HepG2 (cell line): ENCODE results near the gene SLC24A4. TPM values are rescaled to one million over a fixed set of nuclear protein-coding genes. Genes with fewer than 3 reads are reported as not detected.

Experiments
- ATF5 ChIP-seq: sonication (generic); formaldehyde crosslinking; IDR thresholded peaks from 2 replicates; pipeline ENCODE4 v1.4.0; 2020; ENCODE audit warnings: mild to moderate bottlenecking, low read depth, missing genetic modification reagents
- BORCS8-MEF2B ChIP-seq: sonication (generic); formaldehyde crosslinking; IDR thresholded peaks from 2 replicates; pipeline ENCODE4 v1.8.0; 2022; ENCODE audit warnings: mild to moderate bottlenecking, missing genetic modification reagents
- BRF2 ChIP-seq: sonication (generic); formaldehyde crosslinking; IDR thresholded peaks from 2 replicates; pipeline ENCODE4 v1.8.1; 2022; ENCODE audit warnings: mild to moderate bottlenecking, missing genetic modification reagents
- FOXA1 ChIP-seq, 2 experiments: fragments of 450-650 bp in 1 of 2; sonication (generic) in 1 of 2; formaldehyde crosslinking in 1 of 2; IDR thresholded peaks; 2 replicates each; pipeline versions ENCODE4 v1.4.0 to v1.6.1; 2016 to 2020; ENCODE audit warnings: missing genetic modification reagents in 1 of 2
- HMGXB3 ChIP-seq: sonication (generic); formaldehyde crosslinking; IDR thresholded peaks from 2 replicates; pipeline ENCODE4 v1.4.0; 2020; ENCODE audit warnings: missing genetic modification reagents, borderline replicate concordance
- KIAA2018 ChIP-seq: sonication (generic); formaldehyde crosslinking; IDR thresholded peaks from 2 replicates; pipeline ENCODE4 v1.5.0; 2020; ENCODE audit warnings: mild to moderate bottlenecking, missing genetic modification reagents, borderline replicate concordance
- MEIS1 ChIP-seq: sonication (generic); formaldehyde crosslinking; IDR thresholded peaks from 2 replicates; pipeline ENCODE4 v1.9.0; 2021; ENCODE audit warnings: mild to moderate bottlenecking, missing genetic modification reagents, moderate library complexity, borderline replicate concordance
- SALL2 ChIP-seq: sonication (generic); formaldehyde crosslinking; IDR thresholded peaks from 2 replicates; pipeline ENCODE4 v1.8.1; 2023; ENCODE audit warnings: mild to moderate bottlenecking, missing genetic modification reagents, inconsistent platforms
- TAF15 ChIP-seq: fragments of 200-400 bp; formaldehyde crosslinking; IDR thresholded peaks from one replicate; pipeline ENCODE4 v1.6.1; 2018; ENCODE audit warnings: mild to moderate bottlenecking, low read depth, low read length; ENCODE audit not compliant: poor library complexity, severe bottlenecking
- TEAD3 ChIP-seq: optimal IDR thresholded peaks from 2 replicates; pipeline ENCODE3; 2016; ENCODE audit warnings: borderline replicate concordance
- ZNF367 ChIP-seq: sonication (generic); formaldehyde crosslinking; IDR thresholded peaks from 2 replicates; pipeline ENCODE4 v1.4.0; 2020; ENCODE audit warnings: missing genetic modification reagents, borderline replicate concordance
- polyA plus RNA-seq, 8 experiments: library from polyadenylated mRNA; depleted of rRNA in 3 of 8; stranded (reverse) in 7 of 8; unstranded in 1 of 8; fragments of >200 nt; fragmentation: Illumina TruSeq in 4 of 8; extraction: Trizol in 4 of 8; gene quantifications; 2 replicates each; pipeline versions ENCODE4 v1.2.1 to v1.2.3, GENCODE V29; 2011 to 2016; ENCODE audit warnings: low read depth in 4 of 8, missing spikeins in 1 of 8, mixed read lengths in 1 of 8; ENCODE audit not compliant: insufficient read depth in 1 of 8
- total RNA-seq, 5 experiments: library from RNA; depleted of rRNA; stranded (reverse); fragments of >200 nt; fragmentation: Illumina TruSeq; extraction: Trizol; gene quantifications; 2 replicates each; pipeline ENCODE4 v1.2.3, GENCODE V29; 2016; ENCODE audit warnings: low read depth in 1 of 5
- TF ChIP-seq, protein P1 (sequence below): sonication (generic); formaldehyde crosslinking; IDR thresholded peaks from 2 replicates; pipeline ENCODE4 v1.8.1; 2023; ENCODE audit warnings: missing genetic modification reagents, mild to moderate bottlenecking, borderline replicate concordance

The SLC24A4 gene
- total and polyA plus RNA-seq, 2 of the 13 experiments (the other 11 are each of a cell fraction or from before 2014, with no cell fraction given), result not detected

DNA sequence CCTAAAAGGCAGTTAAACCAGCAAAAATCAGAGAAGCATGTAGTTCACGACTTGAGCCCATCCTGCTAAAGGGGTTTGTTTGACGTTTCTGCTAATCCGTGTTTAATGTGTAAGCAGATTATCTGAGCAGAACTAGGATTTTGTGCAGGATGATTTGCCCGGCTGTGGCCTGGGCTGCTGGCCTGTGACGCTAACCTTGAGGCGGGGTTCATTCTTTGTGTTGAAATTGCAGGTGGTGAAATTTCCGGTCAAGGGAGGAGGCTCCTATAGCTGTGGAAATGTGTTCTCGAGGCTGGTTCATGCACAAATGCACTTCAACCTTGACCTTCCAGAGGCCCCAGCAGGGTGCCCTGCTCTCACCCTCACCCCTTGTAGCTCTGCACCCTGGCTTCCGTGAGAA lies 63.7 kb downstream of the SLC24A4 start (continued):
- TF ChIP-seq KIAA2018 (CRISPR knock-in tag), result no peak
- peak; percentile 56 for TF ChIP-seq TEAD3 (CRISPR knock-in tag)
- TF ChIP-seq, protein P1, sequence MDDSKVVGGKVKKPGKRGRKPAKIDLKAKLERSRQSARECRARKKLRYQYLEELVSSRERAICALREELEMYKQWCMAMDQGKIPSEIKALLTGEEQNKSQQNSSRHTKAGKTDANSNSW (CRISPR knock-in tag), result no peak
- no peak for TF ChIP-seq TAF15
- no peak for TF ChIP-seq BORCS8-MEF2B (CRISPR knock-in tag)
- TF ChIP-seq SALL2 (CRISPR knock-in tag), result no peak
- no peak for TF ChIP-seq HMGXB3 (CRISPR knock-in tag)
- TF ChIP-seq ZNF367 (CRISPR knock-in tag), result no peak
- TF ChIP-seq FOXA1 (IDR thresholded peaks at IDR 0.05), result no peak
- TF ChIP-seq FOXA1 (CRISPR knock-in tag; IDR thresholded peaks at IDR 0.05), result 0 out of 2 replicates have a peak, but pooled peaks have one; percentile 20
- no peak for TF ChIP-seq ATF5 (CRISPR knock-in tag)
- TF ChIP-seq BRF2, result no peak
- no peak for TF ChIP-seq MEIS1 (CRISPR knock-in tag)
